ENCODE data around the gene RFX5. TPM values are rescaled to one million over a fixed set of nuclear protein-coding genes. Genes with fewer than 3 reads are reported as not detected.

Gene RFX5
- total and polyA plus RNA-seq, 5 donors = 13.7 to 23.1 (median 21.2) TPM

GRCh38 chr1:151293093-151293492 lies 54.0 kb downstream of the RFX5 start:
- H3K4me3 ChIP-seq (ENCODE audit: low read length) = no peak overlapping the region
- DNase-seq (no peak), ATAC-seq (no peak)
- no peak overlapping the region for H3K27ac ChIP-seq (ENCODE audit: low read length)
- H3K4me1 ChIP-seq (ENCODE audit: control insufficient read depth, insufficient read depth, low read length) = no peaks in the 10 kb centered on the region
- H3K9me3 ChIP-seq (ENCODE audit: control insufficient read depth, low read length) = no peaks in the 10 kb centered on the region
- 80% methylated on average over 6 of the region's 6 CpGs for WGBS
- H3K27me3 ChIP-seq (ENCODE audit: control insufficient read depth, insufficient read depth) = no peaks in the 10 kb centered on the region
- intact Hi-C loops (cut with DNase I) = no loop called here

GRCh38 chr1:151292207-151293030 lies 54.6 kb downstream of the RFX5 start:
- ATAC-seq (no peak), DNase-seq (no peak)
- no peak overlapping the region for H3K27ac ChIP-seq (ENCODE audit: low read length)
- whole genome bisulfite sequencing = 78% methylated on average over 13 of the region's 13 CpGs
- no peaks in the 10 kb centered on the region for H3K9me3 ChIP-seq (ENCODE audit: control insufficient read depth, low read length)
- H3K4me1 ChIP-seq (ENCODE audit: control insufficient read depth, insufficient read depth, low read length) = no peaks in the 10 kb centered on the region
- no peak overlapping the region for H3K4me3 ChIP-seq (ENCODE audit: low read length)
- H3K27me3 ChIP-seq (ENCODE audit: control insufficient read depth, insufficient read depth) = no peaks in the 10 kb centered on the region
- intact Hi-C loops (cut with DNase I) = no loop called here

DNA sequence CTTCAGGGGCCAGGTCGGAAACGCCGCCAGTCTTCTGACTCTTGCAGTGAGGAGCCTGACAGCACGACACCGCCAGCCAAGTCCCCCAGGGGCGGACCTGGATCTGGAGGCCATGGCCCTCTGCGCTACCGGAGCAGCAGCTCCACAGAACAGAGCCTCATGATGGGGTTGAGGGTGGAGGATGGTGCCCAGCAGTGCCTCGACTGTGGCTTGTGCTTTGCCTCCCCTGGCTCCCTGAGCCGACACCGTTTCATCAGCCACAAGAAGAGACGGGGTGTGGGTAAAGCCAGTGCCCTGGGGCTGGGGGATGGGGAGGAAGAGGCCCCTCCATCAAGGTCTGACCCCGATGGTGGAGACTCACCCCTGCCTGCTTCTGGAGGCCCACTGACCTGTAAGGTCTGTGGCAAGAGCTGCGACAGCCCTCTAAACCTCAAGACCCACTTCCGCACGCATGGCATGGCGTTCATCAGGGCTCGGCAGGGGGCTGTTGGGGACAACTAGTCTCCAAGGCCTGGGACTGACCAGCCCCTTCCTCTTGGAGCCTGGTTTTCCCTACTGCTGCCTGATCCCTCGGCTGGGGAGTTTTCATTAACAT lies 56.2 kb downstream of the RFX5 start:
- 82% methylated on average over 19 of the region's 19 CpGs for WGBS
- H3K4me3 ChIP-seq (ENCODE audit: low read length) = no peak overlapping the region
- no peaks in the 10 kb centered on the region for H3K4me1 ChIP-seq (ENCODE audit: control insufficient read depth, insufficient read depth, low read length)
- H3K27ac ChIP-seq (ENCODE audit: low read length) = no peak overlapping the region
- H3K27me3 ChIP-seq (ENCODE audit: control insufficient read depth, insufficient read depth) = no peaks in the 10 kb centered on the region
- DNase-seq (no peak), ATAC-seq (peak in 1 of 2 donors; percentile 2)
- intact Hi-C loops (cut with DNase I) = no loop called here
- no peaks in the 10 kb centered on the region for H3K9me3 ChIP-seq (ENCODE audit: control insufficient read depth, low read length)

Other genes starting within 250 kb of the RFX5 start
- gene SEMA6C, start 200.6 kb downstream of the RFX5 start, total RNA-seq = 10 to 100 TPM; 23.7 to 70.5 (median 53.3) TPM
- 58.3 TPM for gene SEMA6C, start 200.6 kb downstream of the RFX5 start, polyA plus RNA-seq
- 1 to 10 TPM; 1.8 to 3.7 (median 2.3) TPM for gene TNFAIP8L2, start 190.6 kb downstream of the RFX5 start, total RNA-seq
- gene TNFAIP8L2, start 190.6 kb downstream of the RFX5 start, polyA plus RNA-seq = 2.1 TPM
- gene LYSMD1, start 181.3 kb downstream of the RFX5 start, total RNA-seq = 10 to 100 TPM in 3 of 4 donors, 1 to 10 TPM in 1; 8.5 to 16.5 (median 15.6) TPM
- gene LYSMD1, start 181.3 kb downstream of the RFX5 start, polyA plus RNA-seq = 9.9 TPM
- 10 to 100 TPM; 18.3 to 25.6 (median 21.5) TPM for gene SCNM1, start 181.1 kb downstream of the RFX5 start, total RNA-seq
- gene SCNM1, start 181.1 kb downstream of the RFX5 start, polyA plus RNA-seq = 23.7 TPM
- gene TMOD4, start 171.3 kb downstream of the RFX5 start, total RNA-seq = not detected
- gene TMOD4, start 171.3 kb downstream of the RFX5 start, polyA plus RNA-seq = 0.20 TPM
- 10 to 100 TPM; 40.0 to 52.3 (median 41.7) TPM for gene VPS72, start 157.1 kb downstream of the RFX5 start, total RNA-seq
- gene VPS72, start 157.1 kb downstream of the RFX5 start, polyA plus RNA-seq = 37.3 TPM
- gene PIP5K1A, start 148.7 kb downstream of the RFX5 start, total RNA-seq = 10 to 100 TPM; 33.7 to 50.7 (median 38.2) TPM
- gene PIP5K1A, start 148.7 kb downstream of the RFX5 start, polyA plus RNA-seq = 20.4 TPM
- 100 to 1,000 TPM; 134 to 163 (median 144) TPM for gene PSMD4, start 92.5 kb downstream of the RFX5 start, total RNA-seq
- gene PSMD4, start 92.5 kb downstream of the RFX5 start, polyA plus RNA-seq = 152 TPM
- gene ZNF687, start 65.0 kb downstream of the RFX5 start, total RNA-seq = 10 to 100 TPM; 12.4 to 15.0 (median 13.2) TPM
- 8.6 TPM for gene ZNF687, start 65.0 kb downstream of the RFX5 start, polyA plus RNA-seq
- gene PI4KB, start 19.8 kb downstream of the RFX5 start, total RNA-seq = 10 to 100 TPM; 45.5 to 62.0 (median 52.0) TPM
- 31.0 TPM for gene PI4KB, start 19.8 kb downstream of the RFX5 start, polyA plus RNA-seq
- 10 to 100 TPM; 31.1 to 65.9 (median 58.5) TPM for gene SELENBP1, start 25.5 kb upstream of the RFX5 start, total RNA-seq
- 48.5 TPM for gene SELENBP1, start 25.5 kb upstream of the RFX5 start, polyA plus RNA-seq
- gene PSMB4, start 52.3 kb upstream of the RFX5 start, total RNA-seq = 100 to 1,000 TPM; 171 to 204 (median 188) TPM
- 344 TPM for gene PSMB4, start 52.3 kb upstream of the RFX5 start, polyA plus RNA-seq
- gene POGZ, start 112.2 kb upstream of the RFX5 start, total RNA-seq = 10 to 100 TPM; 50.4 to 60.4 (median 52.2) TPM
- 21.8 TPM for gene POGZ, start 112.2 kb upstream of the RFX5 start, polyA plus RNA-seq
- under 1 TPM; 0.32 to 0.77 (median 0.62) TPM for gene CGN, start 164.1 kb upstream of the RFX5 start, total RNA-seq
- gene CGN, start 164.1 kb upstream of the RFX5 start, polyA plus RNA-seq = 0.18 TPM
- gene TUFT1, start 193.1 kb upstream of the RFX5 start, total RNA-seq = 1 to 10 TPM; 3.5 to 5.4 (median 4.5) TPM
- gene TUFT1, start 193.1 kb upstream of the RFX5 start, polyA plus RNA-seq = 3.5 TPM

All from right cardiac atrium (tissue), 5 donors.